Right atrium auricular region (tissue), 2 donors: Measurements from ENCODE around the gene P3R3URF. TPM values are rescaled to one million over a fixed set of nuclear protein-coding genes. Genes with fewer than 3 reads are reported as not detected.

ENCODE experiments used
- DNase-seq: peaks from one replicate; pipeline ENCODE4 v3.0.0-alpha.2; 2019; ENCODE audit warnings: low spot score
- H3K27ac ChIP-seq, 2 donors: fragments of 200-600 bp; sonication (generic); 1 replicate in 1 of 2; 2 replicates in 1 of 2; pipeline ENCODE4 v1.5.1; 2016 to 2019
- H3K27me3 ChIP-seq, 2 donors: fragments of 200-600 bp; sonication (generic); one replicate each; pipeline versions ENCODE4 v1.5.1 to v1.6.0; 2017 to 2019
- H3K36me3 ChIP-seq: fragments of 200-600 bp; sonication (generic); one replicate; pipeline ENCODE4 v1.5.1; 2016
- H3K4me1 ChIP-seq, 2 donors: fragments of 200-600 bp; sonication (generic); one replicate each; pipeline versions ENCODE4 v1.5.1 to v1.6.0; 2017 to 2019
- H3K4me3 ChIP-seq, 2 donors: fragments of 200-600 bp; sonication (generic); 1 replicate in 1 of 2; 2 replicates in 1 of 2; pipeline ENCODE4 v1.5.1; 2017 to 2019; ENCODE audit warnings: mild to moderate bottlenecking in 1 of 2, moderate library complexity in 1 of 2
- H3K9me3 ChIP-seq, 2 donors: fragments of 200-600 bp; sonication (generic); one replicate each; pipeline ENCODE4 v1.5.1; 2019
- total RNA-seq, 2 donors: library from RNA; depleted of rRNA; stranded (reverse); fragments of >200 nt; gene quantifications; one replicate each; pipeline ENCODE4 v1.1.0, GENCODE V29; 2016
- TF ChIP-seq, protein P1 (sequence below), 2 donors: fragments of 200-600 bp; sonication (generic); IDR thresholded peaks; one replicate each; pipeline ENCODE4 v1.5.1; 2019; ENCODE audit warnings: antibody characterized with exemption in 2 of 2

Gene P3R3URF
- total RNA-seq, 2 donors from 2014 or later, result not detected

GRCh38 chr1:46158312-46159281, 17.7 kb downstream of the P3R3URF start:
- Histone ChIP-seq H3K27me3 (no peaks in the 10 kb centered on the region), H3K4me1 (no peaks in the 10 kb centered on the region), H3K27ac (no peak overlapping the region), H3K4me3 (no peak overlapping the region), H3K9me3 (no peaks in the 10 kb centered on the region), H3K36me3 (no peaks in the 10 kb centered on the region)
- TF ChIP-seq, protein P1, sequence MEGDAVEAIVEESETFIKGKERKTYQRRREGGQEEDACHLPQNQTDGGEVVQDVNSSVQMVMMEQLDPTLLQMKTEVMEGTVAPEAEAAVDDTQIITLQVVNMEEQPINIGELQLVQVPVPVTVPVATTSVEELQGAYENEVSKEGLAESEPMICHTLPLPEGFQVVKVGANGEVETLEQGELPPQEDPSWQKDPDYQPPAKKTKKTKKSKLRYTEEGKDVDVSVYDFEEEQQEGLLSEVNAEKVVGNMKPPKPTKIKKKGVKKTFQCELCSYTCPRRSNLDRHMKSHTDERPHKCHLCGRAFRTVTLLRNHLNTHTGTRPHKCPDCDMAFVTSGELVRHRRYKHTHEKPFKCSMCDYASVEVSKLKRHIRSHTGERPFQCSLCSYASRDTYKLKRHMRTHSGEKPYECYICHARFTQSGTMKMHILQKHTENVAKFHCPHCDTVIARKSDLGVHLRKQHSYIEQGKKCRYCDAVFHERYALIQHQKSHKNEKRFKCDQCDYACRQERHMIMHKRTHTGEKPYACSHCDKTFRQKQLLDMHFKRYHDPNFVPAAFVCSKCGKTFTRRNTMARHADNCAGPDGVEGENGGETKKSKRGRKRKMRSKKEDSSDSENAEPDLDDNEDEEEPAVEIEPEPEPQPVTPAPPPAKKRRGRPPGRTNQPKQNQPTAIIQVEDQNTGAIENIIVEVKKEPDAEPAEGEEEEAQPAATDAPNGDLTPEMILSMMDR (IDR thresholded peaks at IDR 0.05), result no peak
- no peak for DNase-seq

DNA sequence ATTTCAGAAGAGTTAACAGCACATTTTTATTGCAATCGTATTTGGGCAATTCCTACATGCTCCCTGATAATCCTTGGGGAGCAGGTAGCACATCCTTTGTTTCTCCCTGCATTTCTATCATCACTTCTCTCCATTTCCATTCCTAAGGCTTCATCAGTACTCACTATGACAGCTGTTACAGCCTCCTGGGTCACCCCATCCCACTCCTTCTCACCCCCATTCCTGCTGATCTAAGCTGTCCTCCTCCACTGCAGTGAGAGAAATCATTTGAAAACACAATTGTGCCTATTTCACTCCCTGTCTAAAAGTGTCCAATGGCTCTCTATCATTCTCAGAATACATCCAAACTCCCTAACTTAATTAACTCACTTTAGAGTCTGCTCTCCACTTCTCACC, 18.4 kb downstream of the P3R3URF start:
- TF ChIP-seq, protein P1 (IDR thresholded peaks at IDR 0.05), result no peak
- H3K27me3 ChIP-seq, result no peaks in the 10 kb centered on the region
- H3K36me3 ChIP-seq, result no peaks in the 10 kb centered on the region
- no peaks in the 10 kb centered on the region for H3K9me3 ChIP-seq
- no peak for DNase-seq
- no peak overlapping the region for H3K27ac ChIP-seq
- no peak overlapping the region for H3K4me3 ChIP-seq
- H3K4me1 ChIP-seq, result no peaks in the 10 kb centered on the region

GRCh38 chr1:46153732-46154131, 22.6 kb downstream of the P3R3URF start:
- Histone ChIP-seq H3K4me1 (no peaks in the 10 kb centered on the region), H3K27ac (no peak overlapping the region), H3K27me3 (no peaks in the 10 kb centered on the region), H3K4me3 (no peak overlapping the region), H3K9me3 (no peaks in the 10 kb centered on the region), H3K36me3 (no peaks in the 10 kb centered on the region)
- no peak for DNase-seq
- TF ChIP-seq, protein P1 (IDR thresholded peaks at IDR 0.05), result no peak

GRCh38 chr1:46153228-46153627, 23.1 kb downstream of the P3R3URF start:
- Histone ChIP-seq H3K4me1 (no peaks in the 10 kb centered on the region), H3K9me3 (no peaks in the 10 kb centered on the region), H3K27ac (no peak overlapping the region), H3K27me3 (no peaks in the 10 kb centered on the region), H3K4me3 (no peak overlapping the region), H3K36me3 (no peaks in the 10 kb centered on the region)
- TF ChIP-seq, protein P1 (IDR thresholded peaks at IDR 0.05), result no peak
- no peak for DNase-seq

- TF ChIP-seq, protein P1 (IDR thresholded peaks at IDR 0.05), result no peak
- DNase-seq, result no peak
- Histone ChIP-seq H3K9me3 (no peaks in the 10 kb centered on the region), H3K4me3 (no peak overlapping the region), H3K36me3 (no peaks in the 10 kb centered on the region), H3K27me3 (no peaks in the 10 kb centered on the region), H3K27ac (peak overlapping the region in 1 of 2 donors; percentile 61), H3K4me1 (no peaks in the 10 kb centered on the region)
Measured at GRCh38 chr1:46152016-46152415, 24.3 kb downstream of the P3R3URF start.
